K562 (cell line): ENCODE measurements around the gene LAGE3. TPM values are rescaled to one million over a fixed set of nuclear protein-coding genes. Genes with fewer than 3 reads are reported as not detected.
A peak's percentile ranks its signal among the peaks of the same experiment; 100 is the strongest.

Experiments
- ARNT ChIP-seq, 2 experiments: fragments of 450-650 bp; IDR thresholded peaks; 2 replicates each; pipeline ENCODE4 v1.6.1; 2016; ENCODE audit warnings: mild to moderate bottlenecking in 1 of 2
- CCAR2 ChIP-seq: fragments of 200-400 bp; formaldehyde crosslinking; IDR thresholded peaks from 2 replicates; pipeline ENCODE4 v1.6.1; 2017; ENCODE audit warnings: mild to moderate bottlenecking, low read depth, low read length
- E2F4 ChIP-seq: sonication (generic); formaldehyde crosslinking; IDR thresholded peaks from 2 replicates; pipeline ENCODE4 v1.8.0; 2022; ENCODE audit warnings: mild to moderate bottlenecking, low read depth, missing genetic modification reagents
- ESRRB ChIP-seq: fragments of 250-450 bp; sonication (Bioruptor Pico); IDR thresholded peaks from 2 replicates; pipeline ENCODE4 v1.5.0; 2020; ENCODE audit warnings: mild to moderate bottlenecking, moderate library complexity, borderline replicate concordance
- FOXJ3 ChIP-seq: sonication (generic); formaldehyde crosslinking; IDR thresholded peaks from 2 replicates; pipeline ENCODE4 v1.4.0; 2020; ENCODE audit warnings: mild to moderate bottlenecking, missing genetic modification reagents
- GTF3C2 ChIP-seq: IDR thresholded peaks from 3 replicates; pipeline ENCODE4 v1.6.1; 2011; ENCODE audit warnings: borderline replicate concordance, mild to moderate bottlenecking, moderate library complexity; ENCODE audit not compliant: insufficient read length; ENCODE audit errors: extremely low read depth
- HDAC3 ChIP-seq: fragments of 450-650 bp; IDR thresholded peaks from 2 replicates; pipeline ENCODE4 v1.6.1; 2018; ENCODE audit warnings: borderline replicate concordance, mild to moderate bottlenecking, moderate library complexity; ENCODE audit not compliant: partially characterized antibody
- NCOR1 ChIP-seq: fragments of 450-650 bp; IDR thresholded peaks from 2 replicates; pipeline ENCODE4 v1.6.1; 2016; ENCODE audit warnings: mild to moderate bottlenecking, moderate library complexity
- NFATC3 ChIP-seq: fragments of 450-650 bp; IDR thresholded peaks from 2 replicates; pipeline ENCODE4 v1.6.1; 2017; ENCODE audit warnings: mild to moderate bottlenecking
- NFIC ChIP-seq: fragments of 450-650 bp; IDR thresholded peaks from 2 replicates; pipeline ENCODE4 v1.6.1; 2017; ENCODE audit warnings: mild to moderate bottlenecking, inconsistent platforms
- PRPF4 ChIP-seq: fragments of 200-400 bp; formaldehyde crosslinking; IDR thresholded peaks from one replicate; pipeline ENCODE4 v1.6.1; 2017; ENCODE audit warnings: low read length, low read depth, mild to moderate bottlenecking; ENCODE audit not compliant: insufficient read depth, poor library complexity, severe bottlenecking
- RBM17 ChIP-seq: fragments of 200-400 bp; formaldehyde crosslinking; IDR thresholded peaks from 2 replicates; pipeline ENCODE4 v1.6.1; 2017; ENCODE audit warnings: low read depth, mild to moderate bottlenecking, low read length, borderline replicate concordance
- RREB1 ChIP-seq: fragments of 250-450 bp; sonication (Bioruptor Pico); IDR thresholded peaks from 2 replicates; pipeline ENCODE4 v1.4.0; 2020
- THAP12 ChIP-seq: fragments of 250-450 bp; sonication (Bioruptor Pico); IDR thresholded peaks from 2 replicates; pipeline ENCODE4 v1.9.0; 2021; ENCODE audit warnings: mild to moderate bottlenecking, inconsistent platforms
- polyA plus RNA-seq, 8 experiments: library from polyadenylated mRNA; depleted of rRNA in 4 of 8; stranded (reverse) in 5 of 8; unstranded in 3 of 8; fragments of >200 nt; fragmentation: Nextera tagmentation in 2 of 8; fragmentation: Illumina TruSeq in 1 of 8; extraction: Ambion mirVana in 2 of 8; extraction: Trizol in 1 of 8; gene quantifications; 2 replicates each; pipeline versions ENCODE4 v1.2.1 to v1.2.3, GENCODE V29; 2011 to 2014; ENCODE audit warnings: inconsistent platforms in 1 of 8, missing spikeins in 1 of 8
- total RNA-seq, 7 experiments: library from RNA; depleted of rRNA in 6 of 7; stranded (reverse); fragments of >200 nt in 6 of 7; fragmentation: Illumina TruSeq in 2 of 7; extraction: Trizol in 2 of 7; gene quantifications; 2 replicates each; pipeline versions ENCODE4 v1.2.1 to v1.2.3, GENCODE V29; 2011 to 2021; ENCODE audit warnings: low replicate concordance in 1 of 7

The LAGE3 gene
- total and polyA plus RNA-seq, 9 of the 15 experiments (the other 6 are each of a cell fraction or from before 2014, with no cell fraction given): 28.2 to 125 (median 35.8) TPM

GRCh38 chrX:154478728-154479622 lies at the start of gene LAGE3 (continued):
- TF ChIP-seq GTF3C2: no peak
- no peak for TF ChIP-seq ARNT (IDR thresholded peaks at IDR 0.05)
- TF ChIP-seq FOXJ3 (CRISPR knock-in tag): no peak
- TF ChIP-seq RREB1 (CRISPR knock-in tag): no peak
- peak; percentile 87 for TF ChIP-seq E2F4 (CRISPR knock-in tag)
- no peak for TF ChIP-seq NFATC3
- no peak for TF ChIP-seq RBM17
- no peak for TF ChIP-seq PRPF4
- TF ChIP-seq HDAC3: no peak
- TF ChIP-seq ESRRB (CRISPR knock-in tag): no peak
- peak; percentile 49; the same call in 1 of the 2 replicates for TF ChIP-seq NFIC
- TF ChIP-seq CCAR2: no peak
- peak; percentile 45; the same call in 1 of the 2 replicates for TF ChIP-seq THAP12
- peak; percentile 51 for TF ChIP-seq NCOR1
